Heart left ventricle (tissue), 16 donors: ENCODE measurements around the gene NOXA1. TPM values are rescaled to one million over a fixed set of nuclear protein-coding genes. Genes with fewer than 3 reads are reported as not detected.
A peak's percentile ranks its signal among the peaks of the same experiment; 100 is the strongest.
"Not testable (repeated sequence)": the region's sequence is repeated elsewhere in the genome, so short reads cannot be mapped to it uniquely, and the experiment has no call there.

Experiments
- ATAC-seq, 4 donors: fragments of 200-7000 bp; cut with Tn5 transposase; one replicate each; pipeline ENCODE4 v1.9.1; 2020 to 2022; ENCODE audit warnings: moderate library complexity in 4 of 4, mild to moderate bottlenecking in 3 of 4, moderate number of reproducible peaks in 1 of 4
- DNase-seq, 5 donors: peaks; one replicate each; pipeline ENCODE4 v3.0.0-alpha.2; 2020
- H3K27ac ChIP-seq, 12 donors: fragments of 200-600 bp; sonication (generic) in 4 of 12; one replicate each; pipeline versions ENCODE4 v1.5.0 to v1.8.0; 2016 to 2022; ENCODE audit warnings: mild to moderate bottlenecking in 2 of 12
- H3K27me3 ChIP-seq, 9 donors: fragments of 200-600 bp; sonication (generic) in 2 of 9; one replicate each; pipeline versions ENCODE4 v1.5.1 to v1.8.0; 2016 to 2022; ENCODE audit warnings: mild to moderate bottlenecking in 3 of 9
- H3K36me3 ChIP-seq, 9 donors: fragments of 200-600 bp; sonication (generic) in 2 of 9; one replicate each; pipeline versions ENCODE4 v1.5.0 to v1.8.0; 2018 to 2022; ENCODE audit warnings: mild to moderate bottlenecking in 2 of 9
- H3K4me1 ChIP-seq, 12 donors: fragments of 200-600 bp; sonication (generic) in 4 of 12; one replicate each; pipeline versions ENCODE4 v1.5.0 to v1.8.0; 2016 to 2022; ENCODE audit warnings: mild to moderate bottlenecking in 3 of 12
- H3K4me3 ChIP-seq, 12 donors: fragments of 200-600 bp; sonication (generic) in 4 of 12; one replicate each; pipeline versions ENCODE4 v1.5.0 to v1.8.0; 2017 to 2022; ENCODE audit warnings: mild to moderate bottlenecking in 9 of 12, moderate library complexity in 4 of 12
- H3K9me3 ChIP-seq, 12 donors: fragments of 200-600 bp; sonication (generic) in 4 of 12; one replicate each; pipeline versions ENCODE4 v1.5.0 to v1.8.0; 2016 to 2022; ENCODE audit warnings: mild to moderate bottlenecking in 1 of 12
- CTCF ChIP-seq, 12 donors: fragments of 200-600 bp; sonication (generic) in 4 of 12; IDR thresholded peaks; one replicate each; pipeline versions ENCODE4 v1.5.0 to v1.8.0; 2018 to 2022; ENCODE audit warnings: antibody characterized with exemption in 12 of 12, mild to moderate bottlenecking in 5 of 12
- POLR2A ChIP-seq, 2 donors: fragments of 450-650 bp; IDR thresholded peaks; one replicate each; pipeline ENCODE4 v1.6.1; 2017; ENCODE audit warnings: antibody characterized with exemption in 2 of 2, mild to moderate bottlenecking in 2 of 2, moderate library complexity in 2 of 2
- WGBS, 4 donors: extraction: QIAGEN DNeasy Blood & Tissue Kit in 2 of 4; methylation state at CpG; one replicate each; pipeline versions ENCODE4 v1.1.5 to v1.1.7; 2013 to 2018; 5-methylcytosine and 5-hydroxymethylcytosine counted together
- intact Hi-C, 10 donors: fragments of 100-400 bp; cut with DNase I; formaldehyde crosslinking; loops; one replicate each; pipeline versions ENCODE4 v1.11.1 to v1.14.2; 2022
- polyA plus RNA-seq, 2 donors: library from polyadenylated mRNA; stranded (reverse); fragments of 200-250 nt; gene quantifications; one replicate each; pipeline ENCODE4 v1.2.3, GENCODE V29; 2013
- total RNA-seq, 9 donors: library from RNA; depleted of rRNA in 2 of 9; stranded (reverse); fragments of >200 nt in 2 of 9; fragmentation: NEBNext Ultra II Directional in 3 of 9; extraction: Animal tissue kit (Norgen Biotek cat#: 25700) in 3 of 9; gene quantifications; one replicate each; pipeline versions ENCODE4 v1.1.0 to v1.2.4, GENCODE V29; 2016 to 2023
- donor health status: ischemic (EF 13 %, LVEDD 7.1; RV severe dilation, severe dysfunction).
- donor health status: healthy with polysubstance abuse.
- donor health status: DM: no; HTN: yes; CAD: no.
- donor health status: DM: no; HTN: no; CAD: no.
- donor health status: ischemic (EF 25% LVEDD 6.9; RV normal size, moderate dysfunction).
- donor health status: ischemic (EF 25% LVEDD 5.7; RV mildly dilated, moderate dysfunction).
- donor health status: healthy.
- donor health status: DM: yes; HTN: yes; CAD: no.
- donor health status: ischemic (EF 35%, LVEDD 5.7; RV mildly dilated, moderate dysfunction).
- donor health status: nonischemic (EF 11% LVEDD 7.7; RV severe dilation, severe dysfunction).
- donor health status: DM: yes; HTN: yes; CAD: no.
- donor health status: PGD.
- donor health status: ischemic (EF 29% LVEDD 5.4; RV normal size, mild dysfunction).
- donor health status: nonischemic (EF 23%, LVEDD 6.1; RV moderate dilation, normal function).

Gene NOXA1
- total and polyA plus RNA-seq, 11 donors: 0.44 to 5.5 (median 2.7) TPM

GRCh38 chr9:137449081-137449844 lies 26.1 kb downstream of the NOXA1 start:
- Histone ChIP-seq H3K4me3 (no peak overlapping the region), H3K9me3 (no peaks in the 10 kb centered on the region), H3K27ac (no peak overlapping the region), H3K27me3 (peaks cover 0 to 4% (median 0%) of the 10 kb centered on the region in 9 donors), H3K4me1 (peaks cover 0 to 24% (median under 1%) of the 10 kb centered on the region in 12 donors), H3K36me3 (peaks cover 0 to 16% (median 3%) of the 10 kb centered on the region in 9 donors)
- TF ChIP-seq POLR2A (IDR thresholded peaks at IDR 0.05): no peak
- TF ChIP-seq CTCF (IDR thresholded peaks at IDR 0.05): no peak
- DNase-seq (peak in 2 of 5 donors; percentile 17 to 37), ATAC-seq (no peak)
- intact Hi-C loops: no loop called here
- WGBS, 4 donors: 88 to 90% (median 88%) methylated on average over 17 to 36 of the region's 36 CpGs

DNA sequence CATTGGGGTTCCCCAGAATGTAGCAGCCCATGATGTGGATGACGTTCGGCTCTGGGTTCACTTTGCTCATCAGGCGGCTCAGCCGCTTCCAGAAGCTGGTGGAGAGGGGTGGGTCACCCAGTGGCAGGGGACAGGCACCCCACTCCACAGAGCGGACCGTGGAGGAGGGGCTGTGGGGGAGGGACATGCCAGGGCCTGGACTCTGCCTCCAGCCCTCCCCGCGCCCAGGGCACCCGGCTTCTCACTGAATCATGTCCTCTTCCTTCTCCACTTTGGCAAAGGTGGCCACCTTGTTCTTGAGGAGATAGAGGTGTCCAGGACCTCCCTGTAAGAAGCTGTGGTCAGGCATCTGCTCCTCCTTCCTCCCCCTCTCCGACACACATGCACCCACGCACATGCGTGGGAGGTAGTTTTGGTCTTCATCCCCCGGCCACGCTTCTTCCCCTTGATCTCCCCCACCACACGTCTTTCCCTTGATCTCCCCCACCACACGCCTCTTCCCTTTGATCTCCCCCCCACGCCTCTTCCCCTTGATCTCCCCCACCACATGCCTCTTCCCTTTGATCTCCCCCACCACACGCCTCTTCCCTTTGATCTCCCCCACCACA lies 26.8 kb downstream of the NOXA1 start:
- DNase-seq (peak in 3 of 5 donors; percentile 21 to 61 (median 23)), ATAC-seq (no peak)
- Histone ChIP-seq H3K36me3 (peaks cover 0 to 16% (median 3%) of the 10 kb centered on the region in 9 donors), H3K4me1 (peaks cover 0 to 30% (median 8%) of the 10 kb centered on the region in 12 donors), H3K9me3 (no peaks in the 10 kb centered on the region), H3K27ac (no peak overlapping the region), H3K27me3 (no peaks in the 10 kb centered on the region), H3K4me3 (no peak overlapping the region)
- TF ChIP-seq POLR2A (IDR thresholded peaks at IDR 0.05) (no peak), CTCF (IDR thresholded peaks at IDR 0.05) (no peak)
- WGBS, 4 donors: 88 to 92% (median 91%) methylated on average over 11 to 18 of the region's 18 CpGs
- intact Hi-C loops: no loop called here

DNA sequence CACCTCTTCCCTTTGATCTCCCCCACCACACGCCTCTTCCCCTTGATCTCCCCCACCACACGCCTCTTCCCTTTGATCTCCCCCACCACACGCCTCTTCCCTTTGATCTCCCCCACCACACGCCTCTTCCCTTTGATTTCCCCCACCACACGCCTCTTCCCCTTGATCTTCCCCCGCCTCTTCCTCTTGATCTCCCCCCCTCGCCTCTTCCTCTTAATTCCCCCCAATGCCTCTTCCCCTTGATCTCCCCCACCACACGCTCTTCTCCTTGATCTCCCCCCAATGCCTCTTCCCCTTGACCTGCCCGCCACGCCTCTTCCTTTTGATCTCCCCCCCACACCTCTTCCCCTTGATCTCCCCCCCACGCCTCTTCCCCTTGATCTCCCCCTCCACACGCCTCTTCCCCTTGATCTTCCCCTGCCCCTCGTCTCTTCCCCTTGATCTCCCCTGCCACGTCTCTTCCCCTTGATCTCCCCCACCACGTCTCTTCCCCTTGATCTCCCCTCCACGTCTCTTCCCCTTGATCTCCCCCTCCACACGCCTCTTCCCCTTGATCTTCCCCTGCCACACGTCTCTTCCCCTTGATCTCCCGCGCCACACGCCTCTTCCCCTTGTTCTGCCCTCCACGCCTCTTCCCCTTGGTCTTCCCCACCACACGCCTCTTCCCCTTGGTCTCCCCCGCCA lies 27.5 kb downstream of the NOXA1 start:
- intact Hi-C loops: not testable (repeated sequence)
- H3K4me1 ChIP-seq: peaks cover 0 to 27% (median 11%) of the 10 kb centered on the region in 12 donors

GRCh38 chr9:137451264-137452005 lies 28.2 kb downstream of the NOXA1 start:
- peaks cover 0 to 22% (median 11%) of the 10 kb centered on the region in 12 donors for H3K4me1 ChIP-seq
- H3K9me3 ChIP-seq, H3K27ac ChIP-seq, H3K4me3 ChIP-seq, ATAC-seq, H3K27me3 ChIP-seq, intact Hi-C loops: not testable (repeated sequence)
- 84 to 92% (median 88%) methylated on average over 8 to 20 of the region's 31 CpGs for WGBS, 4 donors
- H3K36me3 ChIP-seq: peaks cover 0 to 19% (median 3%) of the 10 kb centered on the region in 9 donors
- DNase-seq: peak in 2 of 5 donors; percentile 2 to 19

More for the DNA sequence above, 27.5 kb downstream of the NOXA1 start:
- not testable (repeated sequence) for H3K27me3 ChIP-seq, H3K9me3 ChIP-seq, H3K27ac ChIP-seq, ATAC-seq, H3K4me3 ChIP-seq
- DNase-seq: peak in 3 of 5 donors; percentile 19 to 28 (median 20)
- WGBS, 4 donors: 83 to 91% (median 88%) methylated on average over 21 to 24 of the region's 24 CpGs
- peaks cover 0 to 16% (median 3%) of the 10 kb centered on the region in 9 donors for H3K36me3 ChIP-seq
